Measurements from ENCODE around the gene PIAS4. TPM values are rescaled to one million over a fixed set of nuclear protein-coding genes. Genes with fewer than 3 reads are reported as not detected.

The PIAS4 gene
- total and polyA plus RNA-seq, 2 of the 13 experiments (the other 11 are each of a cell fraction or from before 2014, with no cell fraction given), result 9.0 to 20.1 TPM

DNA sequence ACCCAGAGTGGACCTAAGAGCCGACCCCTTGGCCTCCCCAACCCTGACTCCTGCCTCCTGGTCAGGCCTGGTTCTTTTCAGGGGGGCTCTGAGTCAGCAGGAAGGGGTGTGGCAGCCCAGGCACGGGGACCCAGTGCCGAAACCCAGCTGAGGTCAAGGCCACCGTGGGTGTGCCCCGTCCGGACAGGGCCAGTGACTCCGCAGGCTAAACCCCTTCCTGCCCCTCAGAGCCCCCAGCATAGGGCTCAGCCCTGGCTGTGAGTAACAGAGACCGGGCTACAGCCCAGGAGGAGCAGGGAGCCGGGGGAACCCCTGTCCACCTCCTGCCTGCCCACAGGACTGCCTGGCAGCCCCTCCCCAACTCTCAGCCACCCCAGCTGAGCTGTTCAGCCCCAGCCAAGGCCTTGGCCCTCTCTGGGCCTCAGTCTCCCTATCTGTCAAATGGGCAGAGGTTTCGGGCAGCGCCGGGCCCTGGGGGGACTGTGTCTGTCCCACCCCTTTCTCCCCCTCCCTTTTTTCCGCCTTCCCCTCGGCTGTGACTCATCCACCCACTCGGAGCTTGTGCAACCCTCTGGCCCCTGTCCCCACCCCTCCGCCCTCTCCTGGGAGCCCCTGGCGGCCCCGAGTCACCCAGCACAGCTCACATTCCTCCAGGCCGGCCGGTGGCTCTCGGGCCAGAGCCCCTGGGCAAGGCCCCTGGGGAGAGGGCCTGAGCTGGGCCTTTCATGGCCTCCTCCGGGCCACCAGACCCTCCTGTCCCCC is 50.6 kb downstream of the PIAS4 start (continued):
- TF ChIP-seq CBFB (CRISPR knock-in tag; IDR thresholded peaks at IDR 0.05) (no peak), MTA1 (CRISPR knock-in tag; IDR thresholded peaks at IDR 0.05; ENCODE audit: borderline replicate concordance) (peak; percentile 74; the same call in 1 of the 2 replicates), STAG1 (CRISPR knock-in tag; IDR thresholded peaks at IDR 0.05) (peak; percentile 24; the same call in 1 of the 2 replicates), ARNTL (CRISPR knock-in tag; IDR thresholded peaks at IDR 0.05) (no peak; the same call in 1 of the 2 replicates), JARID2 (CRISPR knock-in tag; IDR thresholded peaks at IDR 0.05; ENCODE audit: insufficient replicate concordance) (no peak), ZNF329 (CRISPR knock-in tag; IDR thresholded peaks at IDR 0.05; ENCODE audit: low read depth) (no peak), ZNF780A (CRISPR knock-in tag; IDR thresholded peaks at IDR 0.05) (0 out of 2 replicates have a peak, but pooled peaks have one; percentile 27), SP4 (CRISPR knock-in tag; IDR thresholded peaks at IDR 0.05) (0 out of 2 replicates have a peak, but pooled peaks have one; percentile 16), CBX5 (CRISPR knock-in tag; IDR thresholded peaks at IDR 0.05; ENCODE audit: borderline replicate concordance) (no peak; the same call in 1 of the 2 replicates), ZNF629 (CRISPR knock-in tag; conservative IDR thresholded peaks at IDR 0.05) (peak; percentile 100), ZNF549 (CRISPR knock-in tag; IDR thresholded peaks at IDR 0.05) (no peak), YEATS2 (CRISPR knock-in tag; IDR thresholded peaks at IDR 0.05; ENCODE audit: borderline replicate concordance) (peak; percentile 65; the same call in 1 of the 2 replicates), CHCHD3 (CRISPR knock-in tag; IDR thresholded peaks at IDR 0.05) (0 out of 2 replicates have a peak, but pooled peaks have one; percentile 30), TBX3 (IDR thresholded peaks at IDR 0.05; ENCODE audit: borderline replicate concordance) (peak; percentile 88), ZNF354B (CRISPR knock-in tag; IDR thresholded peaks at IDR 0.05) (peak; percentile 66; the same call in 1 of the 2 replicates)
- TF ChIP-seq, protein P1, sequence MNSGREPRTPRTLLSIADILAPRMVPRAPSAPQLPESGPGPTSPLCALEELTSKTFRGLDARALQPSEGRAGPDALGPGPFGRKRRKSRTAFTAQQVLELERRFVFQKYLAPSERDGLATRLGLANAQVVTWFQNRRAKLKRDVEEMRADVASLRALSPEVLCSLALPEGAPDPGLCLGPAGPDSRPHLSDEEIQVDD (CRISPR knock-in tag; IDR thresholded peaks at IDR 0.05; ENCODE audit: borderline replicate concordance), result no peak
- TF ChIP-seq, protein P2, sequence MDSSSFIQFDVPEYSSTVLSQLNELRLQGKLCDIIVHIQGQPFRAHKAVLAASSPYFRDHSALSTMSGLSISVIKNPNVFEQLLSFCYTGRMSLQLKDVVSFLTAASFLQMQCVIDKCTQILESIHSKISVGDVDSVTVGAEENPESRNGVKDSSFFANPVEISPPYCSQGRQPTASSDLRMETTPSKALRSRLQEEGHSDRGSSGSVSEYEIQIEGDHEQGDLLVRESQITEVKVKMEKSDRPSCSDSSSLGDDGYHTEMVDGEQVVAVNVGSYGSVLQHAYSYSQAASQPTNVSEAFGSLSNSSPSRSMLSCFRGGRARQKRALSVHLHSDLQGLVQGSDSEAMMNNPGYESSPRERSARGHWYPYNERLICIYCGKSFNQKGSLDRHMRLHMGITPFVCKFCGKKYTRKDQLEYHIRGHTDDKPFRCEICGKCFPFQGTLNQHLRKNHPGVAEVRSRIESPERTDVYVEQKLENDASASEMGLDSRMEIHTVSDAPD (CRISPR knock-in tag; IDR thresholded peaks at IDR 0.05), result peak; percentile 81; the same call in 1 of the 2 replicates
- TF ChIP-seq, protein P3, sequence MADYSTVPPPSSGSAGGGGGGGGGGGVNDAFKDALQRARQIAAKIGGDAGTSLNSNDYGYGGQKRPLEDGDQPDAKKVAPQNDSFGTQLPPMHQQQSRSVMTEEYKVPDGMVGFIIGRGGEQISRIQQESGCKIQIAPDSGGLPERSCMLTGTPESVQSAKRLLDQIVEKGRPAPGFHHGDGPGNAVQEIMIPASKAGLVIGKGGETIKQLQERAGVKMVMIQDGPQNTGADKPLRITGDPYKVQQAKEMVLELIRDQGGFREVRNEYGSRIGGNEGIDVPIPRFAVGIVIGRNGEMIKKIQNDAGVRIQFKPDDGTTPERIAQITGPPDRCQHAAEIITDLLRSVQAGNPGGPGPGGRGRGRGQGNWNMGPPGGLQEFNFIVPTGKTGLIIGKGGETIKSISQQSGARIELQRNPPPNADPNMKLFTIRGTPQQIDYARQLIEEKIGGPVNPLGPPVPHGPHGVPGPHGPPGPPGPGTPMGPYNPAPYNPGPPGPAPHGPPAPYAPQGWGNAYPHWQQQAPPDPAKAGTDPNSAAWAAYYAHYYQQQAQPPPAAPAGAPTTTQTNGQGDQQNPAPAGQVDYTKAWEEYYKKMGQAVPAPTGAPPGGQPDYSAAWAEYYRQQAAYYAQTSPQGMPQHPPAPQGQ (CRISPR knock-in tag; IDR thresholded peaks at IDR 0.05; ENCODE audit: borderline replicate concordance), result no peak
- TF ChIP-seq, protein P4, sequence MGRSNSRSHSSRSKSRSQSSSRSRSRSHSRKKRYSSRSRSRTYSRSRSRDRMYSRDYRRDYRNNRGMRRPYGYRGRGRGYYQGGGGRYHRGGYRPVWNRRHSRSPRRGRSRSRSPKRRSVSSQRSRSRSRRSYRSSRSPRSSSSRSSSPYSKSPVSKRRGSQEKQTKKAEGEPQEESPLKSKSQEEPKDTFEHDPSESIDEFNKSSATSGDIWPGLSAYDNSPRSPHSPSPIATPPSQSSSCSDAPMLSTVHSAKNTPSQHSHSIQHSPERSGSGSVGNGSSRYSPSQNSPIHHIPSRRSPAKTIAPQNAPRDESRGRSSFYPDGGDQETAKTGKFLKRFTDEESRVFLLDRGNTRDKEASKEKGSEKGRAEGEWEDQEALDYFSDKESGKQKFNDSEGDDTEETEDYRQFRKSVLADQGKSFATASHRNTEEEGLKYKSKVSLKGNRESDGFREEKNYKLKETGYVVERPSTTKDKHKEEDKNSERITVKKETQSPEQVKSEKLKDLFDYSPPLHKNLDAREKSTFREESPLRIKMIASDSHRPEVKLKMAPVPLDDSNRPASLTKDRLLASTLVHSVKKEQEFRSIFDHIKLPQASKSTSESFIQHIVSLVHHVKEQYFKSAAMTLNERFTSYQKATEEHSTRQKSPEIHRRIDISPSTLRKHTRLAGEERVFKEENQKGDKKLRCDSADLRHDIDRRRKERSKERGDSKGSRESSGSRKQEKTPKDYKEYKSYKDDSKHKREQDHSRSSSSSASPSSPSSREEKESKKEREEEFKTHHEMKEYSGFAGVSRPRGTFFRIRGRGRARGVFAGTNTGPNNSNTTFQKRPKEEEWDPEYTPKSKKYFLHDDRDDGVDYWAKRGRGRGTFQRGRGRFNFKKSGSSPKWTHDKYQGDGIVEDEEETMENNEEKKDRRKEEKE (IDR thresholded peaks at IDR 0.05), result no peak
- TF ChIP-seq, protein P5, sequence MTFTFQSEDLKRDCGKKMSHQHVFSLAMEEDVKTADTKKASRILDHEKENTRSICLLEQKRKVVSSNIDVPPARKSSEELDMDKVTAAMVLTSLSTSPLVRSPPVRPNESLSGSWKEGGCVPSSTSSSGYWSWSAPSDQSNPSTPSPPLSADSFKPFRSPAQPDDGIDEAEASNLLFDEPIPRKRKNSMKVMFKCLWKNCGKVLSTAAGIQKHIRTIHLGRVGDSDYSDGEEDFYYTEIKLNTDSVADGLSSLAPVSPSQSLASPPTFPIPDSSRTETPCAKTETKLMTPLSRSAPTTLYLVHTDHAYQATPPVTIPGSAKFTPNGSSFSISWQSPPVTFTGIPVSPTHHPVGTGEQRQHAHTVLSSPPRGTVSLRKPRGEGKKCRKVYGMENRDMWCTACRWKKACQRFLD (CRISPR knock-in tag; IDR thresholded peaks at IDR 0.05; ENCODE audit: borderline replicate concordance), result no peak

All from HepG2 (cell line).